Stimulated activated CD8-positive, alpha-beta memory T cell treated with anti-CD3 and anti-CD28 coated beads, Interleukin-2, amount 100 ng/mL, for 1 hour (primary cell): ENCODE measurements around the gene CLASP1.
"Not testable (repeated sequence)": the region's sequence is repeated elsewhere in the genome, so short reads cannot be mapped to it uniquely, and the experiment has no call there.

Experiments
- DNase-seq, 2 donors: peaks; one replicate each; pipeline ENCODE4 v3.0.0-alpha.2; 2020; ENCODE audit warnings: low read depth in 2 of 2

The CLASP1 gene

GRCh38 chr2:121649149-121649595 is at the start of gene CLASP1:
Gene CLASP1 (minus strand): TSS chr2:121649462. CDS start chr2:121605895, 43,567 bp downstream.
- DNase-seq: no peak

GRCh38 chr2:121698318-121698930 is 49.2 kb upstream of the CLASP1 start:
- no peak for DNase-seq

DNA sequence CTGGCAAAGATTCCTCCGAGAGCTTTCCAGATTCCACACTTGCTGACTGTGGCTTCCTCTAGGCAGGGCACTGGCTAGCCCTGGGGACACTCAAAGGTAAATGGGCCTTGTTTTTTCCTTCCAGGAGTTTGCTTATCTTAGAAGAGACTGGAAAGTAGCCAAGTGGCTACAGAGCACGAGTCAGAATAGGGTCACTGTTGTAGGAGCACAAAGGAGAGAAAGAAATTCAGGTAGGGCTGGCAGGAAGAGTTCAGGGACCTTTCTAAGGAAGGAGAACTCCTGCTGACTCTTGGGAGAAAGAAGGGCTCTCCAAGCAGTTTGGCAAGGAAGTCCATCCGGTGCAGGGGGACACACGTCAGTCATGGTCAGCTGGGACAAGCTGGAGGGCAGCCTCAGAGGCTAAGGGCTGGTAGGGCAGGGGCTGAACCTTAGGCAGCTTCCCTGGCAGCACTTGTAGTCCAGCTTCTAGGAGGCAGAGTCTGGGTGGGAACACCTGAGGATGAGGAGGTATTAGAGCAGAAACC is 47.9 kb upstream of the CLASP1 start:
- no peak for DNase-seq

- DNase-seq: no peak
Observed at GRCh38 chr2:121696410-121696930, 47.2 kb upstream of the CLASP1 start.

GRCh38 chr2:121695171-121695451 is 45.8 kb upstream of the CLASP1 start:
- no peak for DNase-seq

DNA sequence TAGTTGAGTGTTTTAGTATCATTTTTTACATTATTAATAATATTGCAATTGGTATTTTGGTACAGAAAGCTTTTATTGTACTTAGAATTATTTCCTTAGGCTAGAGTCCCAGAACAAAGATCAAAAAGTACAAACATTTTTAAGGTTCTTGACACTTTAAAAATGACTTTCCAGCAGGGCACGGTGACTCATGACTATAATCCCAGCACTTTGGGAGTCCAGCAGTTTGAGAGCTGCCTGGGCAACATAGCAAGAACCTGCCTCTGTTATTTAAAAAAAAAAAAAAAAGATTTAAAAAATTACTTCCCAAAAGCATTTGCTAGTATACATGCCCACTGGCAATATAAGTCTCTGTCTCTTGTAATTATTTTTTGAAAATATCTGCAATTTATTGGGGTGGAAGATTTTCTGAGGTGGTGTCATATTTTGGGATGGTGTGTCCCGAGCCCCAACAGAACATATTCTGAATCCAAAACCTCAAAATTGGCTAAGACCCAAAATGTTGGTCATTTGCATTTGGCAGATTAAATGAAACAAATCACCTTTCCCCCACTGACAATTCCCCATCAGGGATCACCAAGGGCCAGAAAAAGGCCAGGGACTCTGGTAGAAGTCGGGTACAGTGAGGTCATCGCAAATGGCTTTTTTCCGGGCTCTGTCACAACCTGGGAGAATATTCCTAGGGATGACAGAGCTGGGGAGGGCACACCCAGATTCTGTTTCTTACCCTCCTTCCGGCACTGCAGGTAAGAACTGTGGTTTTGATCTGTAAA is 45.3 kb upstream of the CLASP1 start:
- DNase-seq: no peak

- not testable (repeated sequence) for DNase-seq
Observed at GRCh38 chr2:121690572-121690971, 41.3 kb upstream of the CLASP1 start.

DNA sequence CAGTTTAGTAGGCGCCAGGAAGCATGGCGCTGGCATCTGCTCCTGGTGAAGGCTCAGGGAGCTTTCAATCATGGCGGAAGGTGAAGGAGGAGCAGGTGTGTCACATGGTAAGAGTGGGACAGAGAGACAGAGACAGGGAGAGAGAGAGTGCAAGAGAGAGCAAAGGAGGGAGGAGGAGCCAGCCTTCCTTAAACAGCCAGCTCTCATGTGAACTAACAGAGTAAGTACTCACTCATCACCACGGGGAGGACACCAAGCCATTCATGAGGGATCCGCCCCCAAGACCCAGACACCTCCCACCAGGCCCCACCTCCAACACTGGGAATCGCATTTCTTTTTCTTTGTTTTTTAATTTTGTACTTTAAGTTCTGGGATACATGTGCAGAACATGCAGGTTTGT is 40.8 kb upstream of the CLASP1 start:
- no peak for DNase-seq

- no peak for DNase-seq
Observed at GRCh38 chr2:121689356-121689755, 40.1 kb upstream of the CLASP1 start.

DNA sequence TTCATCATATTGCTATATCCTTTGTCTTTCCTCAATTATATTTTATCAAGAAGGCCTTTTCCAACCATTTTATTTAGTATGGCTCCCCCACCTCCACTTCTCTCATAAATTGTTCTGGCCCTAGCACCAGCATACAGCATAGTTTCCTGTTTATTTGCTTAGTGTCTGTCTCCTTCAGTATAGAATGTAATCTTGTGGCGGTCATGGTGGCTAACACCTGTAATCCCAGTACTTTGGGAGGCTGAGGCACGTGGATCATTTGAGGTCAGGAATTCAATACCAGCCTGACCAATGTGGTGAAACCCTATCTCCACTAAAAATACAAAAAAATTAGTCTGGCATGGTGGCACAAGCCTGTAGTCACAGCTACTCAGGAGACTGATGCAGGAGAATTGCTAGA is 39.6 kb upstream of the CLASP1 start:
- DNase-seq: no peak

DNA sequence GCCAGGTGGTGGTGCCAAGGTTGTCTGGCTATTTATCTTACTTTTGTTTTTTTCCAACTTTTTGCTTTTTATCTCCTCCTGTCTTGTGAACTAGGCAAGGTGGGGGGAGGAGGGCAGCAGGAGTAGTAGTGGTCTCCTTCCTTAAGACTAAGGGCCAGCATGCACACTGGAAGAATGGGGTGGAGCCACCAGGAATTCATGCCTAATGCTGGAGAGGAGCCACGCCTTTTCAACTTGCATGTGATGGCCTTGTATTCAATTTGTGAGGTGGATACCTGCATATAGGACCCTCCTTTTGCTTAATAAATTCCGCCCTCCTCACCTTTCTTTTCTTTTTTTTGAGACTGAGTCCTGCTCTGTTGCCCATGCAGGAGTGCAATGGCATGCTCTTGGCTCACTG is 37.6 kb upstream of the CLASP1 start:
- DNase-seq: no peak

- no peak for DNase-seq
Observed at GRCh38 chr2:121686218-121686617, 37.0 kb upstream of the CLASP1 start.

DNA sequence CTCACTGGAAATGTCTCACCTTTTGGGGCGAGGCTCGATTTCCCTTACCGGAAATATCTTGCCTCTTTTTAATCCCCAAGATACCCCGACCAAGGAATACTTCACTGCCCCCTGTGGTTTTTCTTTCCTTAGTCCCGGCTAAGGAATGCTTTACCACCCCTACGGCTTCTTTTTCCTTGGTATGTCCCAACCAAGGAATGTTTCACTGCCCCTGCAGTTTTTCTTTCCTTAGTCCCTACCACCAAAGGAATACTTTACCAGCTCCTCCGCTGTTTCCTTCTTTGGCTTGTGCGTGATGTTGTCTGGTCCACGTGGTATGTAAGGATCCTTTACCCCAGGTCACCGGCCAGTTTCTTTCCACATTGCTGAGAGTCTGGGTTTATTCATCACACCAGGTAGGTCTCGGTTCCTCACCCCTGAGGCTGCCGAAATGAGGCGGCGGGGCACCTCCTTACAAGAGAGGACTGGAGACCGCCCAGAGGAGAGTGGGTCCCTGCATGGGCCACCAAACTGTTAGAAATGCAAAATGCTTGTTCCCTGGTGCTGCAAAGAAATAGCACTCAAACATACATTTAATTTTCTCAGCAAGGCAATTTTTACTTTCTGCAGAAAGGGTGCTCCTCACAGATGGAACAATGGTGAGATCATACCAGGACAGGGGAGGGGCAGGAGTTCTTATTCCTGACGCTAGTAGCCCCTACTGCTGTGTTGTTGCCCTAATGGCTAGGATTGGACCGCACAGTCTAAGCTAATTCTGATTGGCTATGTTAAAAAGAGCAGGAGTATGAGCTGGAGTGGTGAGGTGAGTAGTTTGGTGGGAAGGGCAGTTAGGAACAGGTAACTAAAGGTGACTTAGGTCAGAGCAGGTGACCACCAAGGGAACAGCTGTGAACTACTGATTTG is 33.4 kb upstream of the CLASP1 start:
- no peak for DNase-seq

DNA sequence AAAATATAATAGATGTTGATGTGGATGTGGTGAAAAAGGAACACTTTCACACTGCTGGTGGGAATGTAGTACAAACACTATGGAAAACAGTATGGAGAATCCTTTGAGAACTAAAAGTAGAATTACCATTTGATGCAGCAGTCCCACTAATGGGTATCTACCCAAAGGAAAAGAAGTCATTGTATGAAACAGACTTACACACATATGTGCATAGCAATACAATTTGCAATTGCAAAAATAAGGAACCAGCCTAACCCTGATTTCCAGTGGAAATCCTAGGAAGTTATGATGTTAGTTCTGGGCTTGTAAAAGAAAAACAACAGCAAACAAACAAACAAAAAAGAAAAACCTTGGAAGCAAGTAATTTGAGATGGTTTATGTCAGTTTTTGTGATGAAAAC is 28.6 kb upstream of the CLASP1 start:
- DNase-seq: no peak

- not testable (repeated sequence) for DNase-seq
Observed at GRCh38 chr2:121671621-121672020, 22.4 kb upstream of the CLASP1 start.

DNA sequence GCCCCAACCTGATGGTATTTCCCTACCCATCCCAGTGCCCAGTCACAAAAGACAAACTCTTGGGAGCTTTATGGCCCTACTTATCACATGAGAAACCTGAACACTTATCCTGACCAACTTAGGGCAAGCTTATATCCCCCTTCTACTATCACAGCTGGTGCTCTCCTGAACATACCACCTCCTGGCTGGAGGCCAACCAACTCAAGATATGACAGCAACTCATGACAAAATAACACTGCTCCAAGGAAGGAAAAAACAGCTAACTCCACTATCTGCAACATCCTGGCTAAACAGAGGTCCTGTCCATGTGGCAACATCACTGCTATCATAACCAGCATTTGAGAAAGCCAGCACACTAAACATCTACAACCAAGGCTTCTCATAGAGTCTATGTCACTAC is 20.9 kb upstream of the CLASP1 start:
- DNase-seq: no peak

DNA sequence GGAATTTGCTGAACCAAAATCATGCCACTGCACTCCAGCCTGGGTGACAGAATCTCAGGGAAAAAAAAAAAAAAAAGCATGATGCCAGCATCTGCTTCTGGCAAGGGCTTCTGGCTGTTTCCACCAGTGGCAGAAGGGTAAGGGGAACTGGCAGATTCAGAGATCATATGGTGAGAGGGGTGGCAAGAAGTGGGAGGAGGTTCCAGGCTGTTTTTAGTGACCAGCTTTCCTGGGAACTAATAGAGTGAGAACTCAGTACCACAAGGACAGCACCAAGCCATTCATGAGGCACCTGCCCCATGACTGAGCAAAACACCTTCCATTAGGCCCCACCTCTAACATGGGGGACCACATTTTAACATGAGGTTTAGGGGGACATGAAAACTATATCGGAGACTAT is 18.4 kb upstream of the CLASP1 start:
- no peak for DNase-seq

- no peak for DNase-seq
Observed at GRCh38 chr2:121666042-121666441, 16.8 kb upstream of the CLASP1 start.

GRCh38 chr2:121665504-121665903 is 16.2 kb upstream of the CLASP1 start:
- no peak for DNase-seq

GRCh38 chr2:121664713-121665112 is 15.5 kb upstream of the CLASP1 start:
- no peak for DNase-seq

DNA sequence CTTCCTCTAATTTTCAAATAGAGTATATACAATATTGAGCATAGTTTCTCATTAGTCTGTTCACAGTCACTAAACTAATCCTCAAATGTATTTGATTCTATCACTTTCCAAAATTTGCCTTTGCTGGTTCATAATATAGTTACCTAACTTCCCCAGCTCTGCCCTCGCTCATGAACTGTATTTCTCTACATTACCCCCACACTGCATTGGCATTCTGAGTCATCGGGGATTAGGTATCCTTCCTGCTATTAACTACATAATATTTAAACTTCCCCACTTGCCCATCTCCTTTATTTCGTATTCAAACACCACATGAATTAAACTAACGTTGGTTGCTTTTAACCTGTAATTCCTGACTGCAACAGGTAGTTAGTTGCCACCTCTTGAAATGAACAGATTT is 14.8 kb upstream of the CLASP1 start:
- no peak for DNase-seq

DNA sequence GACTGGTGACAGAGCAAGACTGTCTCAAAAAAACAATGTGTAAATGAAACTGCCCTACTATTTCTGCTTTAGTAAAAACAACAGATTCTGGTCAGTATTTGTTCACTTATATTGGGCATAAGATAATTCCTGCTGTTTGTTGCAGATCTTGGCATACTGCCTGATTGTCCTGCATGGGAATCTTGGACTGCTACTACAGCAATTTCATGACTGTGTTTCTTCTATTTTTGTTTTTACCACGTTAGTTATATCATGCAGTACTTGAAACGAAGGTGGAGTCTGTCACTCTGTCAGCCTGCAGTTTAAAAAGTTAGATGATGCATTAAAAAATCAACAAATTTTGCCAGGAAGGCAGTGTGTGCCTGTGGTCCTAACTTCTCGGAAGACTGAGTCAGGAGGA is 14.2 kb upstream of the CLASP1 start:
- no peak for DNase-seq
